ENCODE results near the gene SMIM26. TPM values are rescaled to one million over a fixed set of nuclear protein-coding genes. Genes with fewer than 3 reads are reported as not detected.

Gene SMIM26
- total RNA-seq, 1 donor, result 44.0 TPM

- DNase-seq (ENCODE audit: low read depth), result no peak
These were observed 11.3 kb downstream of the SMIM26 start for GRCh38 chr20:18578581-18578980.

DNA sequence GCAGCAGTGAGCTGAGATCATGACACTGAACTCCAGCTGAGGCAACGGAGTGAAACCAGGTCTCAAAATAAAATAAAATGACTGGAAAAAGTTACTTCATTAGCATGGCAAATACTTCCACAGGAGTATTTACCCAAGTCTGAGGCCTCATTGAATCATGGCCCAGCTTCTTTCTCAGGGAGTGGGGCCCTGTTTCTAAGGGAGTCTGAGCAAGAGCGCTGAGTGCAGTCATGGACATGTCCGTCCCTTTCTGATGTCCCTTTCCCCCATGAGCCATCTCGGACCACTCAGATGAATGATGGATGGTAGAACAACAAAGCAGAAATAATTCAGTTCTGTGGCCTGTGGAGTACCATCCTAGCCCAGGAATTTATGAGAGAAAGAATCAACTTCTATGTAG is 12.8 kb downstream of the SMIM26 start:
- no peak for TF ChIP-seq CTCF (IDR thresholded peaks at IDR 0.05; ENCODE audit: insufficient read depth, low read depth, low read length)
- H3K4me3 ChIP-seq (ENCODE audit: low read depth, low read length), result no peak overlapping the region

More at GRCh38 chr20:18578581-18578980, 11.3 kb downstream of the SMIM26 start:
- no peak for TF ChIP-seq CTCF (IDR thresholded peaks at IDR 0.05; ENCODE audit: insufficient read depth, low read depth, low read length)
- H3K4me3 ChIP-seq (ENCODE audit: low read depth, low read length), result no peak overlapping the region

DNA sequence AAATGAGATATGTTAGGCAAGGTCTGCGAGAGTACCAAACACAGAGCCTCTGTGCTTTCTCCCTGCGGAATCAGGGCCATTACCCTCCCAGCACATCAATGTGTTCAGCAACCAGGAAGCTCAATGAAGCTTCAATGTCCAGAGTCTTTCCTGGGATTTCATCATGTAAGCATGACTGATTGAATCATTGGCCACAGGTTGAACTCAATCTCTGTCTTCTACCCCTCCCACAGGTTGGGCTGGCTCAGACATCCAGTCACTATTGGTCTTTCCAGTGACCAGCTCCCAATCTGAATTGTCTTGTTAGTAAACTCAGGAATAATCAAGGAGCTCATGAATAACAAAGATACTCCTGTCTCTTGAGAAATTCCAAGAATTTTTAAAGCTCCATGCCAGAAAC is 17.9 kb downstream of the SMIM26 start:
- DNase-seq (ENCODE audit: low read depth), result peak; percentile 48
- H3K4me3 ChIP-seq (ENCODE audit: low read depth, low read length), result no peak overlapping the region
- no peak for TF ChIP-seq CTCF (IDR thresholded peaks at IDR 0.05; ENCODE audit: insufficient read depth, low read depth, low read length)

More for the DNA sequence above, 12.8 kb downstream of the SMIM26 start:
- no peak for DNase-seq (ENCODE audit: low read depth)

- H3K4me3 ChIP-seq (ENCODE audit: low read depth, low read length), result peak within 1 kb of the TSS; percentile 68
- TF ChIP-seq CTCF (IDR thresholded peaks at IDR 0.05; ENCODE audit: insufficient read depth, low read depth, low read length), result peak; percentile 67
These were observed 20.7 kb downstream of the SMIM26 start, which contains the start of gene DTD1 for GRCh38 chr20:18587665-18588573. DTD1 (plus strand) TSS chr20:18588054; CDS start chr20:18588073, 19 bp downstream.

DNA sequence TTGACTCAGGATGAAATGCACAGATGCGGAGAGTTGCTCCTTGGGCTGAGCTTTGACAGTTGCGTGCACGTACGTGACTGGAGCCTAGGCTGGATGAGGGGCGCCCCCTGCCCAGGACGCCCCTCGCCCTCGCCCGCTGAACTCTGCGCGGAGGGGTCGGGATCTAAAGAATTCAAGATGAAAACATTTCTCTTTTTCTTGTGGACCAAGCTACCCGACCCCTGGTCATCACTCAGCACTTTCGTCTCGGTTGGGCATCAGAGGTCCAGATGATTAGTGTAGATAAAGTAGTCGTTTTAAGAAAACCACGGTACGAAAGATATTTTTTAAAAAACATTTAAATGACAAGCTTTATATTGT is 21.3 kb downstream of the SMIM26 start:
- peak overlapping the region; percentile 68 for H3K4me3 ChIP-seq (ENCODE audit: low read depth, low read length)
- no peak for DNase-seq (ENCODE audit: low read depth)
- no peak for TF ChIP-seq CTCF (IDR thresholded peaks at IDR 0.05; ENCODE audit: insufficient read depth, low read depth, low read length)

More at GRCh38 chr20:18587665-18588573, 20.7 kb downstream of the SMIM26 start, which contains the start of gene DTD1:
- DNase-seq (ENCODE audit: low read depth), result peak; percentile 83

DNA sequence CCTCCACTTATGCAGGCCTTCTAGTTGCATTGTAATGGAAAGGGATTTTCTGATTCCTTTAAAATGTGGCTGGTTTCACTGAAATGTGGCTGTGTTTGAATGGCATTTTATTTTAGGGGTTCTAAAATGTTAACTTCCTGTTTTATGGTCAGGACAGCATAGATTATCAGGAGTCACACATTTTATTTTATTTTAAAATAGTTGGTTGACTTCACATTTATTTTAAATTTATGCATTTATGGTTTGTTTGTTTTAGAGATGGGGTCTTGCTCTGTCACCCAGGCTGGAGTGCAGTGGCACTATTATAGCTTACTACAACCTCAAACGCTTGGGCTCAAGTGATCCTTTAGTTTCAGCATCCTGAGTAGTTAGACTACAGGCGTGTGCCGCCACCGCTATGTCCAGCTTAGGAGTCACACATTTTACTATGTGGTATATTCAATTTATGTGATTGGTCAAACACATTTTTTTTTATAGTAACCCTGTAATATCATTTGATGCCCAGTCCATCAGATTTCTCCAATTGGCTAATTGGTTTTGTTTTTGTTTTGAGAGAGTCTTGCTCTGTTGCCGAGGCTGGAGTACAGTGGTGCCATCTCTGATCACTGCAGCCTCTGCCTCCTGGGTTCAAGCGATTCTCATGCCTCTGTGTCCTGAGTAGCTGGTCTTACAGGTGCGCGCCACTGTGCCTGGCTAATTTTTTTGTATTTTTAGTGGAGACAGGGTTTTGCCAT is 22.9 kb downstream of the SMIM26 start:
- no peak for DNase-seq (ENCODE audit: low read depth)
- H3K4me3 ChIP-seq (ENCODE audit: low read depth, low read length), result no peak overlapping the region
- no peak for TF ChIP-seq CTCF (IDR thresholded peaks at IDR 0.05; ENCODE audit: insufficient read depth, low read depth, low read length)

Measured in fibroblast of villous mesenchyme (primary cell).